GM23338 (cell line): Measurements from ENCODE around the gene PPP4R2.

Experiments used
- CREB1 ChIP-seq: fragments of 250-450 bp; sonication (Bioruptor Pico); IDR thresholded peaks from 2 replicates; pipeline ENCODE4 v1.5.0; 2020; ENCODE audit warnings: low read depth, mild to moderate bottlenecking, moderate library complexity
- EZH2 ChIP-seq: fragments of 200-600 bp; sonication (generic); IDR thresholded peaks from one replicate; pipeline ENCODE4 v1.8.0; 2017; ENCODE audit warnings: antibody characterized with exemption, mild to moderate bottlenecking, low read depth; ENCODE audit not compliant: unreplicated experiment
- EZH2phosphoT487 ChIP-seq: fragments of 200-600 bp; sonication (generic); IDR thresholded peaks from one replicate; pipeline ENCODE4 v1.8.1; 2018; ENCODE audit warnings: antibody characterized with exemption; ENCODE audit not compliant: unreplicated experiment
- JUNB ChIP-seq: IDR thresholded peaks from one replicate; pipeline ENCODE4 v1.6.1; 2016; ENCODE audit warnings: antibody characterized with exemption; ENCODE audit not compliant: unreplicated experiment
- NANOG ChIP-seq: IDR thresholded peaks from 2 replicates; pipeline ENCODE4 v1.6.1; 2016; ENCODE audit warnings: antibody characterized with exemption, borderline replicate concordance
- POLR2AphosphoS5 ChIP-seq: IDR thresholded peaks from 2 replicates; pipeline ENCODE4 v1.6.1; 2016; ENCODE audit warnings: antibody characterized with exemption, low read depth
- STAT1 ChIP-seq: IDR thresholded peaks from one replicate; pipeline ENCODE4 v1.6.1; 2016; ENCODE audit warnings: antibody characterized with exemption; ENCODE audit not compliant: unreplicated experiment
- ZNF331 ChIP-seq: fragments of 250-450 bp; sonication (Bioruptor Pico); IDR thresholded peaks from 2 replicates; pipeline ENCODE4 v1.5.0; 2020; ENCODE audit warnings: low read depth, mild to moderate bottlenecking, moderate library complexity
- TF ChIP-seq, protein P1 (sequence below), 2 experiments: fragments of 200-600 bp in 1 of 2; sonication (generic) in 1 of 2; conservative IDR thresholded peaks; 2 replicates each; pipeline versions ENCODE4 v1.5.1 to v1.6.1; 2016 to 2017; ENCODE audit warnings: antibody characterized with exemption in 2 of 2, low read depth in 2 of 2, mild to moderate bottlenecking in 2 of 2, moderate library complexity in 1 of 2
- TF ChIP-seq, protein P2 (sequence below): IDR thresholded peaks from one replicate; pipeline ENCODE4 v1.6.1; 2018; ENCODE audit warnings: antibody characterized with exemption; ENCODE audit not compliant: unreplicated experiment
- TF ChIP-seq, protein P3 (sequence below): fragments of 250-450 bp; sonication (Bioruptor Pico); IDR thresholded peaks from 2 replicates; pipeline ENCODE4 v1.5.0; 2020; ENCODE audit warnings: mild to moderate bottlenecking, moderate library complexity

DNA sequence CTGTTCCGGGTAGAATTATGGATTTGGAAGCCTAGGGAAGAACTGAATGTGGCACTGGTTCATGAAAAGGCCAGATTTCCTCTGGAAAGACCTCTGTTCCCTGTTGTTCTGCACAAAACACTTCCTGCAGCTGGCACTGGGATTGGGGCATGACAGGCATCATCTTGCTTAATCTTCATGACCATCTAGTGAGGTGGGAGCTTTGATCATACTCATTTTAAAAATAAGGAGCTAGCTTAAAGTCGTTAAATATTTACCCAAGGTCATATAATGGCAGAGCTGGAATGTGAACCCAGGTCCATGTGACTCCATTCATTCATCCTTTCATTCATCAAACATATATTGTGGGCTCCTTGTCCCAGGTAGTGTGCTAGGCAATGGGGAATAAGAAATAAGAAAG, 105.3 kb downstream of the PPP4R2 start:
- no peak for TF ChIP-seq STAT1
- TF ChIP-seq, protein P1, sequence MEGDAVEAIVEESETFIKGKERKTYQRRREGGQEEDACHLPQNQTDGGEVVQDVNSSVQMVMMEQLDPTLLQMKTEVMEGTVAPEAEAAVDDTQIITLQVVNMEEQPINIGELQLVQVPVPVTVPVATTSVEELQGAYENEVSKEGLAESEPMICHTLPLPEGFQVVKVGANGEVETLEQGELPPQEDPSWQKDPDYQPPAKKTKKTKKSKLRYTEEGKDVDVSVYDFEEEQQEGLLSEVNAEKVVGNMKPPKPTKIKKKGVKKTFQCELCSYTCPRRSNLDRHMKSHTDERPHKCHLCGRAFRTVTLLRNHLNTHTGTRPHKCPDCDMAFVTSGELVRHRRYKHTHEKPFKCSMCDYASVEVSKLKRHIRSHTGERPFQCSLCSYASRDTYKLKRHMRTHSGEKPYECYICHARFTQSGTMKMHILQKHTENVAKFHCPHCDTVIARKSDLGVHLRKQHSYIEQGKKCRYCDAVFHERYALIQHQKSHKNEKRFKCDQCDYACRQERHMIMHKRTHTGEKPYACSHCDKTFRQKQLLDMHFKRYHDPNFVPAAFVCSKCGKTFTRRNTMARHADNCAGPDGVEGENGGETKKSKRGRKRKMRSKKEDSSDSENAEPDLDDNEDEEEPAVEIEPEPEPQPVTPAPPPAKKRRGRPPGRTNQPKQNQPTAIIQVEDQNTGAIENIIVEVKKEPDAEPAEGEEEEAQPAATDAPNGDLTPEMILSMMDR (conservative IDR thresholded peaks at IDR 0.05; ENCODE audit: low read depth in 2 of 2): no peak
- no peak for TF ChIP-seq EZH2
- no peak for TF ChIP-seq POLR2AphosphoS5
- TF ChIP-seq JUNB: no peak
- TF ChIP-seq, protein P2, sequence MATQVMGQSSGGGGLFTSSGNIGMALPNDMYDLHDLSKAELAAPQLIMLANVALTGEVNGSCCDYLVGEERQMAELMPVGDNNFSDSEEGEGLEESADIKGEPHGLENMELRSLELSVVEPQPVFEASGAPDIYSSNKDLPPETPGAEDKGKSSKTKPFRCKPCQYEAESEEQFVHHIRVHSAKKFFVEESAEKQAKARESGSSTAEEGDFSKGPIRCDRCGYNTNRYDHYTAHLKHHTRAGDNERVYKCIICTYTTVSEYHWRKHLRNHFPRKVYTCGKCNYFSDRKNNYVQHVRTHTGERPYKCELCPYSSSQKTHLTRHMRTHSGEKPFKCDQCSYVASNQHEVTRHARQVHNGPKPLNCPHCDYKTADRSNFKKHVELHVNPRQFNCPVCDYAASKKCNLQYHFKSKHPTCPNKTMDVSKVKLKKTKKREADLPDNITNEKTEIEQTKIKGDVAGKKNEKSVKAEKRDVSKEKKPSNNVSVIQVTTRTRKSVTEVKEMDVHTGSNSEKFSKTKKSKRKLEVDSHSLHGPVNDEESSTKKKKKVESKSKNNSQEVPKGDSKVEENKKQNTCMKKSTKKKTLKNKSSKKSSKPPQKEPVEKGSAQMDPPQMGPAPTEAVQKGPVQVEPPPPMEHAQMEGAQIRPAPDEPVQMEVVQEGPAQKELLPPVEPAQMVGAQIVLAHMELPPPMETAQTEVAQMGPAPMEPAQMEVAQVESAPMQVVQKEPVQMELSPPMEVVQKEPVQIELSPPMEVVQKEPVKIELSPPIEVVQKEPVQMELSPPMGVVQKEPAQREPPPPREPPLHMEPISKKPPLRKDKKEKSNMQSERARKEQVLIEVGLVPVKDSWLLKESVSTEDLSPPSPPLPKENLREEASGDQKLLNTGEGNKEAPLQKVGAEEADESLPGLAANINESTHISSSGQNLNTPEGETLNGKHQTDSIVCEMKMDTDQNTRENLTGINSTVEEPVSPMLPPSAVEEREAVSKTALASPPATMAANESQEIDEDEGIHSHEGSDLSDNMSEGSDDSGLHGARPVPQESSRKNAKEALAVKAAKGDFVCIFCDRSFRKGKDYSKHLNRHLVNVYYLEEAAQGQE: no peak
- TF ChIP-seq EZH2phosphoT487: no peak
- no peak for TF ChIP-seq CREB1 (CRISPR knock-in tag)
- TF ChIP-seq NANOG: no peak
- TF ChIP-seq, protein P3, sequence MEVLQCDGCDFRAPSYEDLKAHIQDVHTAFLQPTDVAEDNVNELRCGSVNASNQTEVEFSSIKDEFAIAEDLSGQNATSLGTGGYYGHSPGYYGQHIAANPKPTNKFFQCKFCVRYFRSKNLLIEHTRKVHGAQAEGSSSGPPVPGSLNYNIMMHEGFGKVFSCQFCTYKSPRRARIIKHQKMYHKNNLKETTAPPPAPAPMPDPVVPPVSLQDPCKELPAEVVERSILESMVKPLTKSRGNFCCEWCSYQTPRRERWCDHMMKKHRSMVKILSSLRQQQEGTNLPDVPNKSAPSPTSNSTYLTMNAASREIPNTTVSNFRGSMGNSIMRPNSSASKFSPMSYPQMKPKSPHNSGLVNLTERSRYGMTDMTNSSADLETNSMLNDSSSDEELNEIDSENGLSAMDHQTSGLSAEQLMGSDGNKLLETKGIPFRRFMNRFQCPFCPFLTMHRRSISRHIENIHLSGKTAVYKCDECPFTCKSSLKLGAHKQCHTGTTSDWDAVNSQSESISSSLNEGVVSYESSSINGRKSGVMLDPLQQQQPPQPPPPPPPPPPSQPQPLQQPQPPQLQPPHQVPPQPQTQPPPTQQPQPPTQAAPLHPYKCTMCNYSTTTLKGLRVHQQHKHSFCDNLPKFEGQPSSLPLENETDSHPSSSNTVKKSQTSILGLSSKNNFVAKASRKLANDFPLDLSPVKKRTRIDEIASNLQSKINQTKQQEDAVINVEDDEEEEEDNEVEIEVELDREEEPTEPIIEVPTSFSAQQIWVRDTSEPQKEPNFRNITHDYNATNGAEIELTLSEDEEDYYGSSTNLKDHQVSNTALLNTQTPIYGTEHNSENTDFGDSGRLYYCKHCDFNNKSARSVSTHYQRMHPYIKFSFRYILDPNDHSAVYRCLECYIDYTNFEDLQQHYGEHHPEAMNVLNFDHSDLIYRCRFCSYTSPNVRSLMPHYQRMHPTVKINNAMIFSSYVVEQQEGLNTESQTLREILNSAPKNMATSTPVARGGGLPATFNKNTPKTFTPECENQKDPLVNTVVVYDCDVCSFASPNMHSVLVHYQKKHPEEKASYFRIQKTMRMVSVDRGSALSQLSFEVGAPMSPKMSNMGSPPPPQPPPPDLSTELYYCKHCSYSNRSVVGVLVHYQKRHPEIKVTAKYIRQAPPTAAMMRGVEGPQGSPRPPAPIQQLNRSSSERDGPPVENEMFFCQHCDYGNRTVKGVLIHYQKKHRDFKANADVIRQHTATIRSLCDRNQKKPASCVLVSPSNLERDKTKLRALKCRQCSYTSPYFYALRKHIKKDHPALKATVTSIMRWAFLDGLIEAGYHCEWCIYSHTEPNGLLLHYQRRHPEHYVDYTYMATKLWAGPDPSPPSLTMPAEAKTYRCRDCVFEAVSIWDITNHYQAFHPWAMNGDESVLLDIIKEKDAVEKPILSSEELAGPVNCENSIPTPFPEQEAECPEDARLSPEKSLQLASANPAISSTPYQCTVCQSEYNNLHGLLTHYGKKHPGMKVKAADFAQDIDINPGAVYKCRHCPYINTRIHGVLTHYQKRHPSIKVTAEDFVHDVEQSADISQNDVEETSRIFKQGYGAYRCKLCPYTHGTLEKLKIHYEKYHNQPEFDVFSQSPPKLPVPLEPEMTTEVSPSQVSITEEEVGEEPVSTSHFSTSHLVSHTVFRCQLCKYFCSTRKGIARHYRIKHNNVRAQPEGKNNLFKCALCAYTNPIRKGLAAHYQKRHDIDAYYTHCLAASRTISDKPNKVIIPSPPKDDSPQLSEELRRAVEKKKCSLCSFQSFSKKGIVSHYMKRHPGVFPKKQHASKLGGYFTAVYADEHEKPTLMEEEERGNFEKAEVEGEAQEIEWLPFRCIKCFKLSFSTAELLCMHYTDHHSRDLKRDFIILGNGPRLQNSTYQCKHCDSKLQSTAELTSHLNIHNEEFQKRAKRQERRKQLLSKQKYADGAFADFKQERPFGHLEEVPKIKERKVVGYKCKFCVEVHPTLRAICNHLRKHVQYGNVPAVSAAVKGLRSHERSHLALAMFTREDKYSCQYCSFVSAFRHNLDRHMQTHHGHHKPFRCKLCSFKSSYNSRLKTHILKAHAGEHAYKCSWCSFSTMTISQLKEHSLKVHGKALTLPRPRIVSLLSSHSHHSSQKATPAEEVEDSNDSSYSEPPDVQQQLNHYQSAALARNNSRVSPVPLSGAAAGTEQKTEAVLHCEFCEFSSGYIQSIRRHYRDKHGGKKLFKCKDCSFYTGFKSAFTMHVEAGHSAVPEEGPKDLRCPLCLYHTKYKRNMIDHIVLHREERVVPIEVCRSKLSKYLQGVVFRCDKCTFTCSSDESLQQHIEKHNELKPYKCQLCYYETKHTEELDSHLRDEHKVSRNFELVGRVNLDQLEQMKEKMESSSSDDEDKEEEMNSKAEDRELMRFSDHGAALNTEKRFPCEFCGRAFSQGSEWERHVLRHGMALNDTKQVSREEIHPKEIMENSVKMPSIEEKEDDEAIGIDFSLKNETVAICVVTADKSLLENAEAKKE (CRISPR knock-in tag): no peak
- TF ChIP-seq ZNF331 (CRISPR knock-in tag): no peak
